ENCODE measurements around the gene SLC6A5. TPM values are rescaled to one million over a fixed set of nuclear protein-coding genes. Genes with fewer than 3 reads are reported as not detected.

The SLC6A5 gene
- total and polyA plus RNA-seq, 11 donors, result not detected

GRCh38 chr11:20623252-20623651, 23.8 kb downstream of the SLC6A5 start:
- intact Hi-C loops (cut with DNase I), result loop anchor here in 1 of 10 donors (10.0 kb wide), 1 partner anchor 58 kb away; no protein-coding TSS in a partner anchor

GRCh38 chr11:20626279-20626678, 26.9 kb downstream of the SLC6A5 start:
- Histone ChIP-seq H3K27me3 (no peaks in the 10 kb centered on the region), H3K4me3 (no peak overlapping the region), H3K4me1 (peaks cover 0 to 6% (median 0%) of the 10 kb centered on the region in 12 donors), H3K36me3 (no peaks in the 10 kb centered on the region), H3K9me3 (peaks cover 0 to 5% (median 0%) of the 10 kb centered on the region in 12 donors), H3K27ac (no peak overlapping the region)
- intact Hi-C loops (cut with DNase I), result loop anchor here in 1 of 10 donors (10.0 kb wide), 1 partner anchor 61 kb away; no protein-coding TSS in a partner anchor
- WGBS, 4 donors, result 65 to 82% (median 68%) methylated on average over 4 of the region's 4 CpGs
- ATAC-seq, result peak in 1 of 4 donors; percentile 14
- no peak for TF ChIP-seq POLR2A (IDR thresholded peaks at IDR 0.05)
- no peak for TF ChIP-seq CTCF (IDR thresholded peaks at IDR 0.05)
- no peak for DNase-seq

More at GRCh38 chr11:20623252-20623651, 23.8 kb downstream of the SLC6A5 start:
- Histone ChIP-seq H3K9me3 (no peaks in the 10 kb centered on the region), H3K36me3 (no peaks in the 10 kb centered on the region), H3K27me3 (no peaks in the 10 kb centered on the region), H3K4me1 (peaks cover 0 to 6% (median 0%) of the 10 kb centered on the region in 12 donors), H3K27ac (no peak overlapping the region), H3K4me3 (no peak overlapping the region)
- 35 to 41% (median 37%) methylated on average over 4 of the region's 4 CpGs for WGBS, 4 donors
- DNase-seq (no peak), ATAC-seq (peak in 3 of 4 donors; percentile 46 to 67 (median 59))
- TF ChIP-seq POLR2A (IDR thresholded peaks at IDR 0.05), result no peak
- no peak for TF ChIP-seq CTCF (IDR thresholded peaks at IDR 0.05)

GRCh38 chr11:20627026-20627425, 27.6 kb downstream of the SLC6A5 start:
- WGBS, 4 donors, result 38 to 43% (median 39%) methylated on average over 3 of the region's 3 CpGs
- no peak overlapping the region for H3K27ac ChIP-seq

GRCh38 chr11:20627701-20628100, 28.3 kb downstream of the SLC6A5 start:
- Histone ChIP-seq H3K9me3 (peaks cover 0 to 5% (median 0%) of the 10 kb centered on the region in 12 donors), H3K27ac (no peak overlapping the region), H3K4me1 (peaks cover 0 to 6% (median 0%) of the 10 kb centered on the region in 12 donors), H3K36me3 (no peaks in the 10 kb centered on the region), H3K27me3 (no peaks in the 10 kb centered on the region), H3K4me3 (no peak overlapping the region)
- DNase-seq (no peak), ATAC-seq (no peak)
- intact Hi-C loops (cut with DNase I), result loop anchor here in 1 of 10 donors (10.0 kb wide), 1 partner anchor 63 kb away; no protein-coding TSS in a partner anchor
- TF ChIP-seq CTCF (IDR thresholded peaks at IDR 0.05) (no peak), POLR2A (IDR thresholded peaks at IDR 0.05) (no peak)
- 29 to 88% (median 66%) methylated on average over 3 of the region's 3 CpGs for whole genome bisulfite sequencing, 4 donors

More at GRCh38 chr11:20627026-20627425, 27.6 kb downstream of the SLC6A5 start:
- peaks cover 0 to 6% (median 0%) of the 10 kb centered on the region in 12 donors for H3K4me1 ChIP-seq
- no peak overlapping the region for H3K4me3 ChIP-seq
- no peak for DNase-seq
- no peaks in the 10 kb centered on the region for H3K36me3 ChIP-seq
- peaks cover 0 to 5% (median 0%) of the 10 kb centered on the region in 12 donors for H3K9me3 ChIP-seq
- no peak for TF ChIP-seq CTCF (IDR thresholded peaks at IDR 0.05)
- no peak for TF ChIP-seq POLR2A (IDR thresholded peaks at IDR 0.05)
- ATAC-seq, result no peak
- intact Hi-C loops (cut with DNase I), result loop anchor here in 1 of 10 donors (10.0 kb wide), 1 partner anchor 62 kb away; no protein-coding TSS in a partner anchor
- no peaks in the 10 kb centered on the region for H3K27me3 ChIP-seq
